BJ (cell line): ENCODE measurements around the gene MAP1B. TPM values are rescaled to one million over a fixed set of nuclear protein-coding genes. Genes with fewer than 3 reads are reported as not detected.

Experiments
- CTCF ChIA-PET: fragments of 350-600 bp; formaldehyde crosslinking; extraction: SDS; loops from one replicate; lab custom pipeline; 2021; ENCODE audit warnings: antibody characterized with exemption, inconsistent platforms; lab: Yijun Ruan, JAX
- POLR2A ChIA-PET: fragments of 300-600 bp; sonication (Branson Sonifier 250); formaldehyde crosslinking; extraction: SDS; loops from one replicate; lab custom pipeline; 2021; ENCODE audit warnings: antibody characterized with exemption; lab: Charles Lee
- DNase-seq: peaks from one replicate; pipeline ENCODE4 v3.0.0-alpha.2; 2011; ENCODE audit warnings: low read depth
- H3K27me3 ChIP-seq: 2 replicates; pipeline ENCODE4 v1.6.0; 2011; ENCODE audit warnings: low read length; ENCODE audit not compliant: control insufficient read depth, insufficient read depth
- H3K36me3 ChIP-seq: 2 replicates; pipeline ENCODE4 v1.5.1; 2011; ENCODE audit warnings: low read length; ENCODE audit not compliant: control insufficient read depth, insufficient read depth
- H3K4me3 ChIP-seq: 2 replicates; pipeline ENCODE4 v1.5.1; 2011; ENCODE audit warnings: low read depth, mild to moderate bottlenecking, control low read depth, low read length
- polyA plus RNA-seq: library from polyadenylated mRNA; depleted of rRNA; stranded (reverse); fragments of >200 nt; gene quantifications from 2 replicates; pipeline ENCODE4 v1.2.3, GENCODE V29; 2011
- TF ChIP-seq, protein P1 (sequence below): IDR thresholded peaks from 2 replicates; pipeline ENCODE4 v1.5.1; 2011; ENCODE audit warnings: low read depth, mild to moderate bottlenecking, control low read depth, inconsistent platforms, low read length, moderate library complexity; ENCODE audit not compliant: insufficient read depth

MAP1B gene
- polyA plus RNA-seq, 1 experiment = 27.1 TPM

DNA sequence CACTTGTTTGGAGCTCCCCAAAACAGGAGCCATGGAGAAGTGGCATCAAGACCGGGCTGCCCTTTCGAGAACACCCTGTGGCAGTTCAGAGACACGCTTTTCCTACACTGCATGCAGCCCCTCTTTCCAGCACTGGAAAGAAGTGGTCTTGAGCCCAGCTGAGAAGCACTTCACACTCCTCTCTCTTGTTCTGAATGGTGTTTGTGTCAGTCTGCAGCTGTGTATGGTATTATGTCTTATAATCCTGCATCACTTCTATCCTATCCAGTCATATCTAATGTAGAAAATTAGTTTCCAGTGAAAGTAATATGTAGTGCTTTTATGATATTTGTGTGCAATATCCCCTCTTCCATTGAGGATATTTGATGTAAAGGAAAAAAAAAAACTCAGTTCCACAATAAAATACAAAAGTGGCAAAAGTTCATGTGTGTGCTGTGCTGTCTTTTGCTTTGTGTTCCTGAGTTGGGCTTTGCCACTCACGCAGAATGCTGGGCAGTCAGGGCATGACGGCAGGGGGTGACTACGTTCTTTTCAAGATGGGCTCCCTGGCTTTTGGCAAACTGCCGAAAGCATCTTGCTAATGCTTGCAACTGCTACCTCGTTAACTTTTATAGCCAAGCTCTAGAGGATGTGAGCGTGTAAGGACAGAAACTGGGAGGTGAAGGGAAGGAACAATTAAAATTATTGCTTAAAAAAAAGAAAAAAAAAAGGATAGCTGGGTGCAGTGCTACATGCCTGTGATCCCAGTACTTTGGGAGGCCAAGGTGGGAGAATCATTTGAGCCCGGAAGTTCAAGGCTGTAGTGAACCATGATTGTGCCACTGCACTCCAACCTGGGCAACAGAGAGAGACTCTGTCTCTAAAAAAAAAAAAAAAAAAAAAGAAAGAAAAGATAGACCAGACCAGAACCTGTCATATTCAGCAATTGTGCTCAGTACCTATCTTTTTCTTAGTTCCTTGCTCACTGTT lies 102.2 kb downstream of the MAP1B start:
- H3K4me3 ChIP-seq = no peak overlapping the region
- CTCF ChIA-PET = interaction anchor here (0.6 to 1.1 kb wide), 2 partner anchors 71 to 74 kb away, joined by 3 to 4 read pairs; no protein-coding TSS in a partner anchor
- TF ChIP-seq, protein P1, sequence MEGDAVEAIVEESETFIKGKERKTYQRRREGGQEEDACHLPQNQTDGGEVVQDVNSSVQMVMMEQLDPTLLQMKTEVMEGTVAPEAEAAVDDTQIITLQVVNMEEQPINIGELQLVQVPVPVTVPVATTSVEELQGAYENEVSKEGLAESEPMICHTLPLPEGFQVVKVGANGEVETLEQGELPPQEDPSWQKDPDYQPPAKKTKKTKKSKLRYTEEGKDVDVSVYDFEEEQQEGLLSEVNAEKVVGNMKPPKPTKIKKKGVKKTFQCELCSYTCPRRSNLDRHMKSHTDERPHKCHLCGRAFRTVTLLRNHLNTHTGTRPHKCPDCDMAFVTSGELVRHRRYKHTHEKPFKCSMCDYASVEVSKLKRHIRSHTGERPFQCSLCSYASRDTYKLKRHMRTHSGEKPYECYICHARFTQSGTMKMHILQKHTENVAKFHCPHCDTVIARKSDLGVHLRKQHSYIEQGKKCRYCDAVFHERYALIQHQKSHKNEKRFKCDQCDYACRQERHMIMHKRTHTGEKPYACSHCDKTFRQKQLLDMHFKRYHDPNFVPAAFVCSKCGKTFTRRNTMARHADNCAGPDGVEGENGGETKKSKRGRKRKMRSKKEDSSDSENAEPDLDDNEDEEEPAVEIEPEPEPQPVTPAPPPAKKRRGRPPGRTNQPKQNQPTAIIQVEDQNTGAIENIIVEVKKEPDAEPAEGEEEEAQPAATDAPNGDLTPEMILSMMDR = no peak
- POLR2A ChIA-PET = no interaction called here
- no peaks in the 10 kb centered on the region for H3K27me3 ChIP-seq
- DNase-seq = no peak
- peaks cover 3% of the 10 kb centered on the region for H3K36me3 ChIP-seq

DNA sequence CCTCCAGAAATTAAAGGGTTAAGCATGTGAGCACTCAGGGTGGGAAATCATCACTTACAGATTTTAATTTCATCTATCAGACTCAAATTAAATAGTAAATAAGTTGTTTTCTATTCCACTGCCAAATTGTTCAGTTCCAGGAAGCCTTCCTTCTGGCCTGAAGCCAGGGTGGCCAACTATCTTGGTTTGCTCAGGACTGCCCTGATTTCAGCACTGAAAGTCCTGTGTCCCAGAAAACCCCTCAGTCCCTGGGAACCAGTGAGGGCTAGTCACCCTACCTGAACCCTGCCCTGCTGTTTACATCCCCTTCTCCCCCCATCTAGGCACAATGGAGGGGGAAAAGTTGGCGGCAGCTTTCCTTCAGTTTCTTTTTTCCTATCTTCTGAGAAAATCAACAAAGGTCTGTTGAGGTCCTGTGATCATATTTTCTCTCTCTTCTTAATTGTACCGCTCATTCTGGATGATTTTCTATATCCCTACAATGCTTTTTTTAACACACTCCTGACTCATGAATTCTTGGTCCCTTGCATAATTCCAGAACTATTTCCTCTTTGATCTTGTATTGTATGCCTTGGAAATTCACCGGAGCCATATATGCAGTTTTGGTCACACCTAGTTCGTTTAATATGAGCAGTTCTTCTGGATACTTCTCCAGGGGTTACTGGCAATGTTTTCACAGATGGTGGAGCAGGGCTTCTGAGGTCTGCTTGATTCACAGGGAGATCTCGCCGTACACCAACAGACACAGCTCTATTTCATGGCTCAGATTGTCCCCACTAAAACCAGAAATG lies 103.8 kb downstream of the MAP1B start:
- no peaks in the 10 kb centered on the region for H3K27me3 ChIP-seq
- peaks cover 2% of the 10 kb centered on the region for H3K36me3 ChIP-seq
- no peak overlapping the region for H3K4me3 ChIP-seq
- DNase-seq = no peak
- ChIA-PET CTCF (no interaction called here), POLR2A (no interaction called here)
- TF ChIP-seq, protein P1 = no peak

DNA sequence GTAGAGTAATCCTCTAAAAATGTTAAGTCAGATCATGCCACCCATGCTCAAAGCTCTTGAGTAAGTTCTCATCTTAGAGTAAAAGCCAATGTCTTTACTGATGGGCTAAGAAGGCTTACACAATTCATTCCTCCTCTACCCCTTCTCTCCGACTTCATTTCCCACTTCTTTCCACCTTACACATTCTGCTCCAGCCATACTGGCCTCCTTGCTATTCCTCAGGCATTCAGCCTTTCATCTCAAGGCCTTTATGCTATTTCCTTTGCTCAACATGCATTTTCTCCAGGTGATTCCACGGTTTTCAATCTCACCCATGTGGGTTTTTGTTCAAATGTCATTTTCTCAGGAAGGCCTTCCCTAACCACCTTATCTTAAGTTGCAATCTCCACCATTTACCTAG lies 104.9 kb downstream of the MAP1B start:
- CTCF ChIA-PET = no interaction called here
- no peak for DNase-seq
- H3K27me3 ChIP-seq = no peaks in the 10 kb centered on the region
- POLR2A ChIA-PET = no interaction called here
- no peak overlapping the region for H3K4me3 ChIP-seq
- TF ChIP-seq, protein P1 = no peak
- H3K36me3 ChIP-seq = peaks cover 1% of the 10 kb centered on the region; the same call in 1 of the 2 replicates

DNA sequence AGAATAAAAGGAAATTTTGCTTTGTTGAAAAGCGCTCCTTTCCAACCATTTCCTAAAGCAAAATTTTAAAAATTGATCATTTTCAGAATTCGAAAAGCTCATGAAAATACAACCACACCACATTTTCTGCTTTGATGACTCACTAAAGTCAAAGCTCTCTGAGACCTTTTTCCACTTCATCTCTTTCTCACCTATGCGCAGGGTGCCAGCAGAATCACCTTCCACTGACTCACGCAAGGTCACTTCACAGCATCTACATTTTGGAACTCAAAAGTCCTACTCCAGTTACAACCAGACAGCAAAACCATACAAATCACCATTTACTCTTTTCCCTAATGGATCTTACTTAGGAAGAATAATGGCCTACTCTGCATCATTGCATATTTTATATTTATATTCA lies 106.2 kb downstream of the MAP1B start:
- no peak overlapping the region for H3K4me3 ChIP-seq
- POLR2A ChIA-PET = interaction anchor here (0.6 kb wide), 1 partner anchor 146 kb away, joined by 3 read pairs; no protein-coding TSS in a partner anchor
- TF ChIP-seq, protein P1 = no peak
- no peaks in the 10 kb centered on the region for H3K27me3 ChIP-seq
- H3K36me3 ChIP-seq = peaks cover 5% of the 10 kb centered on the region
- no peak for DNase-seq
- CTCF ChIA-PET = interaction anchor here (1.0 to 1.3 kb wide), 3 partner anchors 15 to 32 kb away, joined by 3 to 4 read pairs (median 3); no protein-coding TSS in a partner anchor

DNA sequence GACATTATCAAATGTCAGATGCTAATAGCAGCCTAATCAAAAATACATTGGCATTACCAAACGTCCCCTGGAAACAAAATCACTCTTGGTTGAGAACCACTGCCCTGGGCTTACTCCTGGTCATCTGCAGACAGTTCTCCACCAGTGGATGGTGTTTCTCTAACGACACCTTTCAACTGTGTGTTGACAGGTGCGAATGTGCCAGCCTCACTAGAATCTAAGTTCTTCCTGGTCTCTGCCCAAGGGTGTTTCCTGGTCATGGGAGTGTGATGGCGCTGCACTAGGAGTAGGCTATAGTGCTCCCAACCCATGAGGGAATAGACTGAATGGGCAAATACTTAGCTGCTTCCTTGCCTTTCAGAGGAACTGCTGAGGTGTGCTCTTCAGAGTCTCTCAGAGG lies 106.9 kb downstream of the MAP1B start:
- POLR2A ChIA-PET = no interaction called here
- no peak for DNase-seq
- CTCF ChIA-PET = interaction anchor here (0.8 kb wide), 1 partner anchor 11 kb away, joined by 5 read pairs; no protein-coding TSS in a partner anchor
- Histone ChIP-seq H3K4me3 (no peak overlapping the region), H3K27me3 (no peaks in the 10 kb centered on the region), H3K36me3 (peaks cover 5% of the 10 kb centered on the region)
- TF ChIP-seq, protein P1 = no peak
